ENCODE measurements around the gene USP3.

DNA sequence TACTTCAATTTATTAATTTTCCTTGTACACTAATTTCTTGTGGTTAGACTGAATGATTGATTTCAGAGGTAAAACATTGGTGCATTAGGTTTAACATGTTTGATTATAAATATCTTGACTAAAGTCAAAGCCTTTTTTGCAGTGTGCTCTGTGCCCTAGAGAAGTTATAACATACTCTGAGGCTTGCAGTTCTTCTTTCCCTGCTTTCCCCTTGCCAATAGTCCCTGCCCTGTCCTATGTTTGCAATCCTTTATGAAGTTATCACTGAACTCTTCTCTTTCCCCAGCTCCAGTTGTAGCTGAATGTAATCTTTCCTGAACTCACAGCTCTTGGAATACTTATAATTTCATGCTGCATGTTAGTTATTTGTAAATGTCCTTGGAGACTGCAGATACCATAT lies 35.6 kb downstream of the USP3 start:
- TF ChIP-seq, protein P1, sequence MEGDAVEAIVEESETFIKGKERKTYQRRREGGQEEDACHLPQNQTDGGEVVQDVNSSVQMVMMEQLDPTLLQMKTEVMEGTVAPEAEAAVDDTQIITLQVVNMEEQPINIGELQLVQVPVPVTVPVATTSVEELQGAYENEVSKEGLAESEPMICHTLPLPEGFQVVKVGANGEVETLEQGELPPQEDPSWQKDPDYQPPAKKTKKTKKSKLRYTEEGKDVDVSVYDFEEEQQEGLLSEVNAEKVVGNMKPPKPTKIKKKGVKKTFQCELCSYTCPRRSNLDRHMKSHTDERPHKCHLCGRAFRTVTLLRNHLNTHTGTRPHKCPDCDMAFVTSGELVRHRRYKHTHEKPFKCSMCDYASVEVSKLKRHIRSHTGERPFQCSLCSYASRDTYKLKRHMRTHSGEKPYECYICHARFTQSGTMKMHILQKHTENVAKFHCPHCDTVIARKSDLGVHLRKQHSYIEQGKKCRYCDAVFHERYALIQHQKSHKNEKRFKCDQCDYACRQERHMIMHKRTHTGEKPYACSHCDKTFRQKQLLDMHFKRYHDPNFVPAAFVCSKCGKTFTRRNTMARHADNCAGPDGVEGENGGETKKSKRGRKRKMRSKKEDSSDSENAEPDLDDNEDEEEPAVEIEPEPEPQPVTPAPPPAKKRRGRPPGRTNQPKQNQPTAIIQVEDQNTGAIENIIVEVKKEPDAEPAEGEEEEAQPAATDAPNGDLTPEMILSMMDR (IDR thresholded peaks at IDR 0.05): no peak
- TF ChIP-seq EP300 (IDR thresholded peaks at IDR 0.05) (no peak), POLR2A (IDR thresholded peaks at IDR 0.05) (no peak), POLR2AphosphoS5 (IDR thresholded peaks at IDR 0.05) (no peak)

Measured in gastroesophageal sphincter (tissue), 3 donors.